T-helper 2 cell treated with Interferon-gamma antibody and Interleukin-4, amounts not matched to agents 5 μg/mL and 100 μg/mL, for 36 hours (primary cell): ENCODE data around the gene UNC5B.

Experiments used
- DNase-seq: peaks from one replicate; pipeline ENCODE4 v3.0.0; 2021; ENCODE audit warnings: low spot score
- H3K27ac Mint-ChIP-seq: one replicate; pipeline ENCODE4 v1.8.0; 2021; ENCODE audit warnings: mild to moderate bottlenecking, mixed read lengths
- H3K27me3 Mint-ChIP-seq: one replicate; pipeline ENCODE4 v1.8.0; 2021; ENCODE audit warnings: low read depth, mixed read lengths
- H3K36me3 Mint-ChIP-seq: one replicate; pipeline ENCODE4 v1.8.0; 2021; ENCODE audit warnings: low read depth, mixed read lengths
- H3K4me1 Mint-ChIP-seq: one replicate; pipeline ENCODE4 v1.8.0; 2021; ENCODE audit warnings: low read depth, mixed read lengths
- H3K4me3 Mint-ChIP-seq: one replicate; pipeline ENCODE4 v1.8.0; 2022; ENCODE audit warnings: mild to moderate bottlenecking, moderate library complexity, mixed read lengths
- H3K9me3 Mint-ChIP-seq: one replicate; pipeline ENCODE4 v1.8.0; 2021; ENCODE audit warnings: mixed read lengths

The UNC5B gene

GRCh38 chr10:71212318-71213126 lies at the start of gene UNC5B:
Gene UNC5B (plus strand): TSS chr10:71212570. CDS start chr10:71212986, 416 bp downstream.
- Mint-ChIP-seq H3K4me3 (peak within 1 kb of the TSS; percentile 52), H3K4me1 (no peaks in the 10 kb centered on the region), H3K27ac (no peak within 1 kb of the TSS), H3K36me3 (no peaks in the 10 kb centered on the region), H3K27me3 (peaks cover 75% of the 10 kb centered on the region), H3K9me3 (no peaks in the 10 kb centered on the region)
- peak; percentile 62 for DNase-seq

- DNase-seq, result no peak
- H3K4me1 Mint-ChIP-seq, result no peaks in the 10 kb centered on the region
- no peaks in the 10 kb centered on the region for H3K36me3 Mint-ChIP-seq
- peaks cover 9% of the 10 kb centered on the region for H3K27me3 Mint-ChIP-seq
- no peak overlapping the region for H3K27ac Mint-ChIP-seq
- H3K4me3 Mint-ChIP-seq, result no peak overlapping the region
- H3K9me3 Mint-ChIP-seq, result no peaks in the 10 kb centered on the region
Observed at GRCh38 chr10:71173466-71173865, 38.9 kb upstream of the UNC5B start.

GRCh38 chr10:71176661-71177060 lies 35.7 kb upstream of the UNC5B start:
- no peak overlapping the region for H3K27ac Mint-ChIP-seq
- no peak overlapping the region for H3K4me3 Mint-ChIP-seq
- no peaks in the 10 kb centered on the region for H3K27me3 Mint-ChIP-seq
- no peaks in the 10 kb centered on the region for H3K36me3 Mint-ChIP-seq
- no peak for DNase-seq
- no peaks in the 10 kb centered on the region for H3K4me1 Mint-ChIP-seq
- no peaks in the 10 kb centered on the region for H3K9me3 Mint-ChIP-seq

- Mint-ChIP-seq H3K4me3 (no peak overlapping the region), H3K4me1 (no peaks in the 10 kb centered on the region), H3K27ac (no peak overlapping the region), H3K36me3 (no peaks in the 10 kb centered on the region), H3K27me3 (no peaks in the 10 kb centered on the region), H3K9me3 (no peaks in the 10 kb centered on the region)
- DNase-seq, result no peak
Observed at GRCh38 chr10:71177651-71178199, 34.6 kb upstream of the UNC5B start.

- DNase-seq, result no peak
- Mint-ChIP-seq H3K27me3 (no peaks in the 10 kb centered on the region), H3K4me3 (no peak overlapping the region), H3K4me1 (no peaks in the 10 kb centered on the region), H3K36me3 (no peaks in the 10 kb centered on the region), H3K27ac (no peak overlapping the region), H3K9me3 (no peaks in the 10 kb centered on the region)
Observed at GRCh38 chr10:71178880-71179279, 33.5 kb upstream of the UNC5B start.

- Mint-ChIP-seq H3K4me1 (no peaks in the 10 kb centered on the region), H3K9me3 (no peaks in the 10 kb centered on the region), H3K27me3 (no peaks in the 10 kb centered on the region), H3K27ac (no peak overlapping the region), H3K4me3 (no peak overlapping the region), H3K36me3 (no peaks in the 10 kb centered on the region)
- DNase-seq, result no peak
Observed at GRCh38 chr10:71179382-71179781, 33.0 kb upstream of the UNC5B start.

GRCh38 chr10:71184421-71184820 lies 27.9 kb upstream of the UNC5B start:
- no peaks in the 10 kb centered on the region for H3K4me1 Mint-ChIP-seq
- H3K27me3 Mint-ChIP-seq, result no peaks in the 10 kb centered on the region
- no peaks in the 10 kb centered on the region for H3K9me3 Mint-ChIP-seq
- DNase-seq, result no peak
- H3K4me3 Mint-ChIP-seq, result no peak overlapping the region
- H3K27ac Mint-ChIP-seq, result no peak overlapping the region
- H3K36me3 Mint-ChIP-seq, result no peaks in the 10 kb centered on the region

- no peak for DNase-seq
- no peaks in the 10 kb centered on the region for H3K9me3 Mint-ChIP-seq
- no peaks in the 10 kb centered on the region for H3K27me3 Mint-ChIP-seq
- no peaks in the 10 kb centered on the region for H3K4me1 Mint-ChIP-seq
- no peaks in the 10 kb centered on the region for H3K36me3 Mint-ChIP-seq
- H3K4me3 Mint-ChIP-seq, result no peak overlapping the region
- no peak overlapping the region for H3K27ac Mint-ChIP-seq
Observed at GRCh38 chr10:71185209-71185608, 27.2 kb upstream of the UNC5B start.

- no peaks in the 10 kb centered on the region for H3K36me3 Mint-ChIP-seq
- no peak for DNase-seq
- no peaks in the 10 kb centered on the region for H3K4me1 Mint-ChIP-seq
- no peaks in the 10 kb centered on the region for H3K9me3 Mint-ChIP-seq
- H3K4me3 Mint-ChIP-seq, result no peak overlapping the region
- H3K27ac Mint-ChIP-seq, result no peak overlapping the region
- H3K27me3 Mint-ChIP-seq, result no peaks in the 10 kb centered on the region
Observed at GRCh38 chr10:71187197-71187596, 25.2 kb upstream of the UNC5B start.

- Mint-ChIP-seq H3K4me3 (no peak overlapping the region), H3K27me3 (no peaks in the 10 kb centered on the region), H3K9me3 (no peaks in the 10 kb centered on the region), H3K27ac (no peak overlapping the region), H3K4me1 (no peaks in the 10 kb centered on the region), H3K36me3 (no peaks in the 10 kb centered on the region)
- DNase-seq, result no peak
Observed at GRCh38 chr10:71187600-71187999, 24.8 kb upstream of the UNC5B start.

GRCh38 chr10:71188201-71188600 lies 24.2 kb upstream of the UNC5B start:
- no peak overlapping the region for H3K4me3 Mint-ChIP-seq
- no peaks in the 10 kb centered on the region for H3K27me3 Mint-ChIP-seq
- no peaks in the 10 kb centered on the region for H3K36me3 Mint-ChIP-seq
- H3K4me1 Mint-ChIP-seq, result no peaks in the 10 kb centered on the region
- no peak for DNase-seq
- no peaks in the 10 kb centered on the region for H3K9me3 Mint-ChIP-seq
- H3K27ac Mint-ChIP-seq, result no peak overlapping the region

- H3K36me3 Mint-ChIP-seq, result no peaks in the 10 kb centered on the region
- H3K4me3 Mint-ChIP-seq, result no peak overlapping the region
- no peak for DNase-seq
- no peaks in the 10 kb centered on the region for H3K9me3 Mint-ChIP-seq
- H3K27ac Mint-ChIP-seq, result no peak overlapping the region
- H3K27me3 Mint-ChIP-seq, result peaks cover 3% of the 10 kb centered on the region
- no peaks in the 10 kb centered on the region for H3K4me1 Mint-ChIP-seq
Observed at GRCh38 chr10:71191019-71191418, 21.4 kb upstream of the UNC5B start.

- Mint-ChIP-seq H3K4me1 (no peaks in the 10 kb centered on the region), H3K9me3 (no peaks in the 10 kb centered on the region), H3K27me3 (peaks cover 3% of the 10 kb centered on the region), H3K27ac (no peak overlapping the region), H3K36me3 (no peaks in the 10 kb centered on the region), H3K4me3 (no peak overlapping the region)
- DNase-seq, result no peak
Observed at GRCh38 chr10:71191551-71192076, 20.8 kb upstream of the UNC5B start.

- no peak overlapping the region for H3K27ac Mint-ChIP-seq
- no peaks in the 10 kb centered on the region for H3K36me3 Mint-ChIP-seq
- peaks cover 3% of the 10 kb centered on the region for H3K27me3 Mint-ChIP-seq
- H3K9me3 Mint-ChIP-seq, result peaks cover 9% of the 10 kb centered on the region
- no peak overlapping the region for H3K4me3 Mint-ChIP-seq
- no peak for DNase-seq
- no peaks in the 10 kb centered on the region for H3K4me1 Mint-ChIP-seq
Observed at GRCh38 chr10:71193516-71193915, 18.9 kb upstream of the UNC5B start.
